ENCODE data around the gene PLAAT2. TPM values are rescaled to one million over a fixed set of nuclear protein-coding genes. Genes with fewer than 3 reads are reported as not detected.

PLAAT2 gene
- total and polyA plus RNA-seq, 4 donors: 0.32 to 0.44 TPM; not detected in 2

DNA sequence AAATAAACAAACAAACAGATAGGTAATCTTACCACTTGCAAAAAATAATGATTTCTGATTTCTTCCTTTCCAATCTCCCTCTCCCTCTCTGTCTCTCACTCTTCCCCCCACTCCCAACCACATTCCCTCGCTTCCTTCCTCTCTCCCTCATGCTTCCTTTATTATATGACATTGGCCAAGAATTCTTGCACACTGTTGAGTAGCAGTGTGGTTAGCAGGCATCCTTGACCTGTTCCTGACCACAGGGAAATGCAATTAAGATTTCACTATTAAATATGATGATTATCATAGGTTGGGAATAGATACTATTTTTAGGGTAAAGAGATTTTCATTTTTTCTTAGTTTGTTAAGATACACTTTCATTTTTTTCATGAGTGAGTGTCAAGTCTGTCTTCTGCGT, 41.3 kb downstream of the PLAAT2 start (continued):
- TF ChIP-seq, protein P1, sequence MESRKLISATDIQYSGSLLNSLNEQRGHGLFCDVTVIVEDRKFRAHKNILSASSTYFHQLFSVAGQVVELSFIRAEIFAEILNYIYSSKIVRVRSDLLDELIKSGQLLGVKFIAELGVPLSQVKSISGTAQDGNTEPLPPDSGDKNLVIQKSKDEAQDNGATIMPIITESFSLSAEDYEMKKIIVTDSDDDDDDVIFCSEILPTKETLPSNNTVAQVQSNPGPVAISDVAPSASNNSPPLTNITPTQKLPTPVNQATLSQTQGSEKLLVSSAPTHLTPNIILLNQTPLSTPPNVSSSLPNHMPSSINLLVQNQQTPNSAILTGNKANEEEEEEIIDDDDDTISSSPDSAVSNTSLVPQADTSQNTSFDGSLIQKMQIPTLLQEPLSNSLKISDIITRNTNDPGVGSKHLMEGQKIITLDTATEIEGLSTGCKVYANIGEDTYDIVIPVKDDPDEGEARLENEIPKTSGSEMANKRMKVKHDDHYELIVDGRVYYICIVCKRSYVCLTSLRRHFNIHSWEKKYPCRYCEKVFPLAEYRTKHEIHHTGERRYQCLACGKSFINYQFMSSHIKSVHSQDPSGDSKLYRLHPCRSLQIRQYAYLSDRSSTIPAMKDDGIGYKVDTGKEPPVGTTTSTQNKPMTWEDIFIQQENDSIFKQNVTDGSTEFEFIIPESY (IDR thresholded peaks at IDR 0.05): no peak

DNA sequence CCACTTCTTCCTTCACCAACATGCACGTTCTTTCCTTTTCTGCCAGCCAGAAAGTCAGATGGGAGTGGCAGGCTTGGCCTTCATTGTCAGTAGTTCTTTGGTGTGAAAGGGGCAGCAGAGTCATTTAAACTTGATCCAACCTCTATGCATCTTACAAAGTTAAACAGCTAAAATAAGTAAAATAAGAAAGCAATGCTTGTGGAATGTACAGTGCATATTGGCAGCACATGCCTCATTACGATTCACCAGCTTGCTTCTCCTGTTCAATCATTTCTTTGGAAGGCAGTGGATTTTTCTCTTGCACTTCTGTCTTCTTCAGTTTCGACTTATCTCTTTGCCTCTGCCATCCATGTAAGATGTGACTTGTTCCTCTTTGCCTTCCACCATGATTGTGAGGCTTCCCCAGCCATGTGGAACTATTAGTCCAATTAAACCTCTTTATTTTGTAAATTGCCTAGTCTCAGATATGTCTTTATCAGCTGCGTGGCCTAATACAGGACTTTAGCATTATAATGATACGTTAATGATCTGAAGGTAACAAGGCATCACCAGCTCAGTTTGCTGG, 42.5 kb downstream of the PLAAT2 start:
- 94% methylated on average over 5 of the region's 5 CpGs for WGBS
- DNase-seq (ENCODE audit: low spot score): no peak
- H3K27ac ChIP-seq (ENCODE audit: low read depth in 1 of 2, low read length in 2 of 2): no peak overlapping the region
- H3K27me3 ChIP-seq (ENCODE audit: control insufficient read depth in 4 of 4, insufficient read depth in 4 of 4, low read length in 3 of 4): no peaks in the 10 kb centered on the region
- no peaks in the 10 kb centered on the region for H3K36me3 ChIP-seq (ENCODE audit: control insufficient read depth in 4 of 4, insufficient read depth in 3 of 4, low read depth in 1 of 4, low read length in 3 of 4)
- peaks cover 0 to 9% (median 0%) of the 10 kb centered on the region in 4 donors for H3K9me3 ChIP-seq (ENCODE audit: control insufficient read depth in 4 of 4, low read length in 3 of 4)
- H3K4me1 ChIP-seq (ENCODE audit: control insufficient read depth in 4 of 4, insufficient read depth in 4 of 4, low read length in 3 of 4): no peaks in the 10 kb centered on the region
- TF ChIP-seq JUND (IDR thresholded peaks at IDR 0.05) (no peak), SP1 (IDR thresholded peaks at IDR 0.05) (no peak), EGR1 (IDR thresholded peaks at IDR 0.05; ENCODE audit: low read depth in 2 of 2) (no peak), FOXA2 (IDR thresholded peaks at IDR 0.05) (no peak), FOXA1 (IDR thresholded peaks at IDR 0.05) (no peak), RAD21 (IDR thresholded peaks at IDR 0.05) (no peak), GABPA (IDR thresholded peaks at IDR 0.05 in 1 of 2, conservative IDR thresholded peaks at IDR 0.05 in 1 of 2) (no peak), HNF4G (IDR thresholded peaks at IDR 0.05) (no peak), YY1 (IDR thresholded peaks at IDR 0.05) (no peak), TAF1 (conservative IDR thresholded peaks at IDR 0.05) (no peak)
- TF ChIP-seq, protein P2, sequence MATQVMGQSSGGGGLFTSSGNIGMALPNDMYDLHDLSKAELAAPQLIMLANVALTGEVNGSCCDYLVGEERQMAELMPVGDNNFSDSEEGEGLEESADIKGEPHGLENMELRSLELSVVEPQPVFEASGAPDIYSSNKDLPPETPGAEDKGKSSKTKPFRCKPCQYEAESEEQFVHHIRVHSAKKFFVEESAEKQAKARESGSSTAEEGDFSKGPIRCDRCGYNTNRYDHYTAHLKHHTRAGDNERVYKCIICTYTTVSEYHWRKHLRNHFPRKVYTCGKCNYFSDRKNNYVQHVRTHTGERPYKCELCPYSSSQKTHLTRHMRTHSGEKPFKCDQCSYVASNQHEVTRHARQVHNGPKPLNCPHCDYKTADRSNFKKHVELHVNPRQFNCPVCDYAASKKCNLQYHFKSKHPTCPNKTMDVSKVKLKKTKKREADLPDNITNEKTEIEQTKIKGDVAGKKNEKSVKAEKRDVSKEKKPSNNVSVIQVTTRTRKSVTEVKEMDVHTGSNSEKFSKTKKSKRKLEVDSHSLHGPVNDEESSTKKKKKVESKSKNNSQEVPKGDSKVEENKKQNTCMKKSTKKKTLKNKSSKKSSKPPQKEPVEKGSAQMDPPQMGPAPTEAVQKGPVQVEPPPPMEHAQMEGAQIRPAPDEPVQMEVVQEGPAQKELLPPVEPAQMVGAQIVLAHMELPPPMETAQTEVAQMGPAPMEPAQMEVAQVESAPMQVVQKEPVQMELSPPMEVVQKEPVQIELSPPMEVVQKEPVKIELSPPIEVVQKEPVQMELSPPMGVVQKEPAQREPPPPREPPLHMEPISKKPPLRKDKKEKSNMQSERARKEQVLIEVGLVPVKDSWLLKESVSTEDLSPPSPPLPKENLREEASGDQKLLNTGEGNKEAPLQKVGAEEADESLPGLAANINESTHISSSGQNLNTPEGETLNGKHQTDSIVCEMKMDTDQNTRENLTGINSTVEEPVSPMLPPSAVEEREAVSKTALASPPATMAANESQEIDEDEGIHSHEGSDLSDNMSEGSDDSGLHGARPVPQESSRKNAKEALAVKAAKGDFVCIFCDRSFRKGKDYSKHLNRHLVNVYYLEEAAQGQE (IDR thresholded peaks at IDR 0.05): no peak
- TF ChIP-seq, protein P1 (IDR thresholded peaks at IDR 0.05): no peak
- TF ChIP-seq, protein P3, sequence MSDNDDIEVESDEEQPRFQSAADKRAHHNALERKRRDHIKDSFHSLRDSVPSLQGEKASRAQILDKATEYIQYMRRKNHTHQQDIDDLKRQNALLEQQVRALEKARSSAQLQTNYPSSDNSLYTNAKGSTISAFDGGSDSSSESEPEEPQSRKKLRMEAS (IDR thresholded peaks at IDR 0.05): no peak
- TF ChIP-seq, protein P4, sequence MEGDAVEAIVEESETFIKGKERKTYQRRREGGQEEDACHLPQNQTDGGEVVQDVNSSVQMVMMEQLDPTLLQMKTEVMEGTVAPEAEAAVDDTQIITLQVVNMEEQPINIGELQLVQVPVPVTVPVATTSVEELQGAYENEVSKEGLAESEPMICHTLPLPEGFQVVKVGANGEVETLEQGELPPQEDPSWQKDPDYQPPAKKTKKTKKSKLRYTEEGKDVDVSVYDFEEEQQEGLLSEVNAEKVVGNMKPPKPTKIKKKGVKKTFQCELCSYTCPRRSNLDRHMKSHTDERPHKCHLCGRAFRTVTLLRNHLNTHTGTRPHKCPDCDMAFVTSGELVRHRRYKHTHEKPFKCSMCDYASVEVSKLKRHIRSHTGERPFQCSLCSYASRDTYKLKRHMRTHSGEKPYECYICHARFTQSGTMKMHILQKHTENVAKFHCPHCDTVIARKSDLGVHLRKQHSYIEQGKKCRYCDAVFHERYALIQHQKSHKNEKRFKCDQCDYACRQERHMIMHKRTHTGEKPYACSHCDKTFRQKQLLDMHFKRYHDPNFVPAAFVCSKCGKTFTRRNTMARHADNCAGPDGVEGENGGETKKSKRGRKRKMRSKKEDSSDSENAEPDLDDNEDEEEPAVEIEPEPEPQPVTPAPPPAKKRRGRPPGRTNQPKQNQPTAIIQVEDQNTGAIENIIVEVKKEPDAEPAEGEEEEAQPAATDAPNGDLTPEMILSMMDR (IDR thresholded peaks at IDR 0.05; ENCODE audit: low read depth, low read length, missing input control): no peak
- TF ChIP-seq, protein P5, sequence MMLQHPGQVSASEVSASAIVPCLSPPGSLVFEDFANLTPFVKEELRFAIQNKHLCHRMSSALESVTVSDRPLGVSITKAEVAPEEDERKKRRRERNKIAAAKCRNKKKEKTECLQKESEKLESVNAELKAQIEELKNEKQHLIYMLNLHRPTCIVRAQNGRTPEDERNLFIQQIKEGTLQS (IDR thresholded peaks at IDR 0.05): no peak
- no peak overlapping the region for H3K4me3 ChIP-seq (ENCODE audit: low read depth in 1 of 3, low read length in 3 of 3)
- no peak overlapping the region for H3K9ac ChIP-seq (ENCODE audit: low read depth in 1 of 2, low read length in 2 of 2)
